GM19238 (cell line): ENCODE measurements around the gene EDRF1.
"Not testable (repeated sequence)": the region's sequence is repeated elsewhere in the genome, so short reads cannot be mapped to it uniquely, and the experiment has no call there.

Experiments
- DNase-seq: peaks from one replicate; pipeline ENCODE4 v3.0.0; 2011; ENCODE audit warnings: low spot score; ENCODE audit not compliant: insufficient read length

Gene EDRF1, protein sequence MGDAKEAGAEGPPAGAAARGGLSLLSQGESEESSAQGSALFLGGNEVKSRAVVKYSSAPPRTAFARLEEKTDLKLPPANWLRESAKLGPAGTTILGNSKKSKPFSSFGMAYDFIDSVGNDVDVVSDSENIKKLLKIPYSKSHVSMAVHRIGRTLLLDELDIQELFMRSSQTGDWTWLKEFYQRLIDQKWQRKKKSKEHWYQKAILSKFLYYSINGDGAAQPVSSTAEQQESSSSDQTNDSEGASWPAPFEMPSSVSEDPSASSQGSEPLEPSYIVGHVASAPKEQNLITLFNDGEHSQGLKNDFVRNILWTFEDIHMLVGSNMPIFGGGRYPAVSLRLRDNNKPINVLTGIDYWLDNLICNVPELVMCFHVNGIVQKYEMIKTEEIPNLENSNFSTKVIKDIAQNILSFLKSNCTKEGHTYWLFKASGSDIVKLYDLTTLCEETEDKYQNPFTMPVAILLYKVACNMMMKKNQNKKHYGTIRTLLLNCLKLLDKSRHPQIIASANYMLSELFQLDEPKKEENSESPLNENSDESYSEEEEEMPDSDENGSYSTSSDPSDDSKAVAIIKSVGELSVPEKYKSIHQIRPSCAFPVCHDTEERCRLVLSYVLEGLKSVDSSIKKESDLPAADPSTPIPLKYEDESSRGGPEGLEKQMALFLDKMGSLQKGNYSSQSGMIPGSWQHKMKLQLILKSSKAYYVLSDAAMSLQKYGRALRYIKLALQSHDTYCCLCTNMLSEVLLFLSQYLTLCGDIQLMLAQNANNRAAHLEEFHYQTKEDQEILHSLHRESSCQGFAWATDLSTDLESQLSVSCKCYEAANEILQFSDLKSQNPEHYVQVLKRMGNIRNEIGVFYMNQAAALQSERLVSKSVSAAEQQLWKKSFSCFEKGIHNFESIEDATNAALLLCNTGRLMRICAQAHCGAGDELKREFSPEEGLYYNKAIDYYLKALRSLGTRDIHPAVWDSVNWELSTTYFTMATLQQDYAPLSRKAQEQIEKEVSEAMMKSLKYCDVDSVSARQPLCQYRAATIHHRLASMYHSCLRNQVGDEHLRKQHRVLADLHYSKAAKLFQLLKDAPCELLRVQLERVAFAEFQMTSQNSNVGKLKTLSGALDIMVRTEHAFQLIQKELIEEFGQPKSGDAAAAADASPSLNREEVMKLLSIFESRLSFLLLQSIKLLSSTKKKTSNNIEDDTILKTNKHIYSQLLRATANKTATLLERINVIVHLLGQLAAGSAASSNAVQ

GRCh38 chr10:125719173-125720001, at the start of gene EDRF1:
TSS of gene EDRF1 (plus strand) at chr10:125719709. CDS start at chr10:125719808, 99 bp downstream.
- DNase-seq: peak; percentile 74

DNA sequence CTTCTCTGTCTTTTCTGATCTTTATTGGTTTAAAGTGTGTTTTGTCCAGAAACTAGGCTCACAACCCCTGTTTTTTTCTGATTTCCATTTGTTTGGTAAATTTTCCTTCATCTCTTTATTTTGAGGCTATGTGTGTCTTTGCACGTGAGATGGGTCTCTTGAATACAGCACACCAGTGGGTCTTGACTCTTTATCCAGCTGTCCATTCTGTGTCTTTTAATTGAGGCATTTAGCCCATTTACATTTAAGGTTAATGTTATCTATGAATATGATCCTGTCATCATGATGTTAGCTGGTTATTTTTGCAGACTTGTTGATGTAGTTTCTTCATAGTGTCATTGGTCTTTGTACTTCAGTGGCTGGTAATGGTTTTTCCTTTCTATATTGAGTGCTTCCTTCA, 46.6 kb upstream of the EDRF1 start:
- DNase-seq: no peak

DNA sequence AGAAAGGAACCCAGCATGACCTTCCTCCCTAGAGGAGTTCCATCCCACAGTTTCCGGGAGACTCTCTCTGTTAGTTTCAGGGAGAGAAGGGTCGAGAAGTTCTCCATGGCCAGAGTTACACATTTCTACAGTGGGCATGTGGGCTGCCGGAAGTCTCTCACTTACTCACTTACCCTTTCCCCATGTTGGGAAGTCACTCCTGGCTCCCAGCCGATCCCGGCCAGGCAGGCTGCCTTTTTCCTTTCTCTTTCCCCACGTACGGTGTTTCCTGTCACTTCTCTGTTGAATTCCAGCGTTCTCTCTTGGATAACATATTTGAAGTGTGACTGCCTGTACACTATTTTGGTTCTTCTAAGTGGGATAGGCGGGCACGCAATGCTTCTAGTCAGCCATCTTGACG, 40.1 kb upstream of the EDRF1 start:
- DNase-seq: no peak

DNA sequence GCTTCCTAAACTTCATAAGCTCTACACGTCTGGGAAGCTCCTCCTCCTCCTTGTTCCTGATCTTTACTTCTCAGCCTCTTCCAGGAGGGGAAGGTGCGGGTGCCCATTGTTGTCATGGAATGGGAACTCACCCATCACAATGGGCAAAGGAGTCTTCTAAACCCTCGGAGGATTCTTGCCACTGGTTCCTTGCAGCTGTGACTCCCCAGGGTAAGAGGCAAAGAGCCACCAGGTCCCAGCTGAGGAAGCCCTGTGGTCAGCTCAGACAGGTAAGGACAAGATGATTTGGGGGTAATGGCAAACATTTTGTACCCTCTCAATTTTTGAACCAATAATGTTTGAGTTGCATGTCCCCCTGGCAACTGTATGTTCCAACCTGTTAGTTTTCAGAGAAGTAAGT, 36.4 kb upstream of the EDRF1 start, which contains the start of gene TEX36:
Gene TEX36, minus strand, starts transcription at position 101 of the 400 bp plus-strand sequence. CDS start 174 bp downstream, outside the sequence.
- no peak for DNase-seq

- DNase-seq: no peak
Measured at GRCh38 chr10:125683821-125684220, 35.7 kb upstream of the EDRF1 start.

GRCh38 chr10:125684581-125684980, 34.9 kb upstream of the EDRF1 start:
- DNase-seq: no peak

- DNase-seq: no peak
Measured at GRCh38 chr10:125687507-125688185, 31.9 kb upstream of the EDRF1 start.

DNA sequence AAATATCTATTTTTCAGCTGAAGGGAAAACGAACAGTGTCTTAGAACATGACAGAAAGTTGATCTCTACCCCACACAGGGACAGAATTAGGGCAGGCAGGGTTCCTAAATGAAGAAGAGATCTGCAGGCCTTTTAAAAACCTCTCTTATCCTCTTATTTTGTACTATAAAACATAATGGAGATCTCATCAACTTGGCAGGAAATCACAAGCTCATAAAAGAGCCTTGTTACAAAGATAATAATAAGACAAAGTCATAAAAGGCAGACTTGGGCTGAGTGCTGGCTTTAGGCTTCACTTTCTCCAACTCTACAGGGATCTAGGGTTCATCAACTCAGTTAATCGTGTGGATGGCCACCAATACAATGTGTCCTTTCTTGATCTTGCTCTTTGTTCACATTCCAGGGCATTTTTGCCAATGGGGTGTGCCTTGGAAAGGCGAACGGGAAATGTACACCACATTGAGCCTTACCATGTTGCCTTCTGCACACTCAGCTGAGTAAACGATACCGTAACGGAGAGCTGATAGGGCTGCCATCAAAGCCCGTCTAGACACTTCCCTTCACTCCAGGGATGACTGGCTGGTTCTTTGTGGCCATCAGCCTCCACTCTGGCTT, 29.4 kb upstream of the EDRF1 start:
- no peak for DNase-seq

DNA sequence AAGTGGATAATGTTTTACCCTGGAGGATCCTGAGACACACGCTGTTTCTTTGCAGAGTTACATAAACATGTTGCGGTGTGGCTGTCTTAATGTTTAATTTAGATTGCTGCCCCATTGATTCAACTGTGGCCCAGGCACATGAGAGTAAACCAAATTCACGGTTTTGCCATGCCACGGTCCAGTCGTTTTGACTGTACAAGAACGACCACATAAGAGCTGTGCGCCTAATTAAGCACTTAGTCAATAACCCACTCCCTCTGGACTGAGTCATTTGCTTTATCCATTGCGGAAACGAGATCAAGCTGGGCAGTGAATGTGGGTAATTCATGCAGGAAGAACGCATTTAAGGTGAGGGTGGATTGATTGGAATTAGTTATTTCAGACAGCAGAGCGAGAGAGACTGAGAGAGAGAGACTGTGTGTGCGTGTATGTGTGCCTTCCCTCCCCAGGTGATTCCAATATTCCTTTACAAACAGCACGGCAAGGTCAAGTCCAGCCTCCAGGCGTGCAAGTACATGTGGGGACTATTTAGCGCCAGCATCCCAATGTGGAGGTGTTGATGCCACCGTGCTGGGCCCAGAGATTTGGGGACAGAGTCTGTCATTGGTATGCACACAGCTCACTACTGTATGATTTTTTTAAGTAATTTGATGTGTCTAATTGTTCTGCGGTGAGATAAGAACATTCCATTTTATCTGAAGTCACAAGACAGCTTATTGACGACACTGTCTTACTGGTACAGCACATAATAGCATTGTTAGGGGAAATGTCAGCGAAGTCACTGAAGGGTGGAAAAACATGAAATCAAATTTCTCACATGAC, 28.1 kb upstream of the EDRF1 start:
- DNase-seq: no peak

DNA sequence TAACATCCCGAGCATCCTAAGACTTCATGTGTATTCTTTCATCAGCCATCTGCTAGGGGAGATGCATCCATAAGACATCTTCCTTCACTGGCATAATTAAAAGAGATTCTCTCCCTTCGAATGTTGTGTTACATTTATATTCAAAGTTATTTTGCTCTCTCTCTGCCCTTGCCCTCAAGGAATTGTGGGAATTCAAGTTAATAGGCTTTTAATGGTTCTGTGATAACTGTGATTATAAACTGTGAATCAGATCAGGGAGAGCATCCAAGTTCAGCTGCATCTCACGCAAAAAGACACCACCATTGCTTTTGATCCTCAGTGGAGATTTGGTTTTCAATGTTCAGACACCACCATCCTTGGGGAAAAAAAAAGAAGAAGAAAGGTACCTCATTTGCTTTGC, 27.3 kb upstream of the EDRF1 start:
- no peak for DNase-seq

GRCh38 chr10:125692601-125693523, 26.6 kb upstream of the EDRF1 start:
- no peak for DNase-seq

DNA sequence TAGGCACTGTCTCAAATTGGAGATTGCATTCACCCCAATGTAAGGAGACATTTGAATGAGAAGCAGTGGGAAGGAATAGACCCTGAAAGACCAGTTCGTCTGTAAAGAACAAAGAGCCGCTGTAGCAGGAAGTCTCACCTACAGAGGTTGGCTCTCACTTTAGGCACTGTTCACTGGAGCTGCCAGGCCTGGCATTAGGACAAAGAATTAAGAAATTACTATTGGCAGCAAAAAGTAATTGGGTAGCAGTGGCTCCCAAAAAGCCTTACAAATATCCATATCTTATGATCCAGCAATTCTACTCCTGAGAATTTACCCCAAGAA, 26.0 kb upstream of the EDRF1 start:
- DNase-seq: no peak

GRCh38 chr10:125694883-125695282, 24.6 kb upstream of the EDRF1 start:
- DNase-seq: no peak

- DNase-seq: not testable (repeated sequence)
Measured at GRCh38 chr10:125696884-125697283, 22.6 kb upstream of the EDRF1 start.

DNA sequence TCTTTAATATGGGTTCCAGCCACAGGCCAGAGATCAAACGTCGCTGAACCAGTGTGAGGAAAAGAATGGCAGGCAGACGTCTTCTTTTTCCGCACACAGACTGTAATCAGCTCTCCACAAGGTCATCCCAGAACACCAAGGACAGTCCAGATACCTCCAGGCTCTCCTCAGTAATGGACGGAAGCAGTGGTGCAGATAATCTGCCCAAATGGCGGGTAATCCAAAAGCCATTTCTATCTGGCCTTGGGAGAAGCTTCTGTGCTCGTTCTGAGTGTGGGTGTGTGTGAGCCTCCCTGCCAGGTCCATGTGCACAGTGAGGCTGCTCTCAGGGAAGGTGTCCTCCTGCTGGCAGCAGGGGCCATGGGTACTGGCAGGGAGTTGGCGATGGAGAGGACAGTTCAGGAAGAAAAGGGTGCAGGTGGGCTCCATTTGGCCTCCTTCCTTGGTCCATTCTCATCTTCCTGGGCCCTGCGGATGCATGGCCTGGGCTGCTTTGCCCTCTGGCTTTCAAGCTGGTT, 21.0 kb upstream of the EDRF1 start:
- no peak for DNase-seq

GRCh38 chr10:125699562-125700143, 19.9 kb upstream of the EDRF1 start:
- no peak for DNase-seq

DNA sequence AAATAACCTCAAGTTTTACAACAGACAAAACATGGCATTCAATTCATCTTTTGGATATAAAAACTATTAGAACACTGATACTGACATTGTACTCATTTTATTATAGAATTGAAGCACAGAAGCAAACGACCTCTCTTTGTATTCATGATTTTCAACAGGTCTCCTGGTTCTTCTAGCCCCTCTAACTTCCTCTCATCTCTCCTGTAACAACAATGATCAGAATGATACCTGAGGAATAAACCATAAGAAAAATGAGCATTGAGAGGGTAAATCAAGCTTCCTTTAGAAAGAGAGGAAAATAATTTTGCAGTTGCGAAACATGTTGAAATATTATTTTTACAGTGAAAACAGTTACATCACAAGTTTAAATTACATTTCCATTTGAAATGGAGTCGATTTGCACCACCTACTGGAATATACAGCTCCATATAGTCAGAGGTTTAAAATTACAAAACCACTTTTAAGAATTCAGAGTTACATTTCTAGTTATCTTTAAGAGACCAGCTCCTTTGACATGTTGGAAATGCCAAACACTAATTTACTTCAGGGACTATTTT, 19.1 kb upstream of the EDRF1 start:
- no peak for DNase-seq
